G401.6 (cell line): Measurements from ENCODE around the gene S100A4.
A peak's percentile ranks its signal among the peaks of the same experiment; 100 is the strongest.
"Not testable (repeated sequence)": the region's sequence is repeated elsewhere in the genome, so short reads cannot be mapped to it uniquely, and the experiment has no call there.

Experiments
- FAIRE-seq: peaks from 2 replicates; lab custom pipeline; 2012; peaks lifted over from hg19 to GRCh38; lab: Jason Lieb, UNC

S100A4 gene

DNA sequence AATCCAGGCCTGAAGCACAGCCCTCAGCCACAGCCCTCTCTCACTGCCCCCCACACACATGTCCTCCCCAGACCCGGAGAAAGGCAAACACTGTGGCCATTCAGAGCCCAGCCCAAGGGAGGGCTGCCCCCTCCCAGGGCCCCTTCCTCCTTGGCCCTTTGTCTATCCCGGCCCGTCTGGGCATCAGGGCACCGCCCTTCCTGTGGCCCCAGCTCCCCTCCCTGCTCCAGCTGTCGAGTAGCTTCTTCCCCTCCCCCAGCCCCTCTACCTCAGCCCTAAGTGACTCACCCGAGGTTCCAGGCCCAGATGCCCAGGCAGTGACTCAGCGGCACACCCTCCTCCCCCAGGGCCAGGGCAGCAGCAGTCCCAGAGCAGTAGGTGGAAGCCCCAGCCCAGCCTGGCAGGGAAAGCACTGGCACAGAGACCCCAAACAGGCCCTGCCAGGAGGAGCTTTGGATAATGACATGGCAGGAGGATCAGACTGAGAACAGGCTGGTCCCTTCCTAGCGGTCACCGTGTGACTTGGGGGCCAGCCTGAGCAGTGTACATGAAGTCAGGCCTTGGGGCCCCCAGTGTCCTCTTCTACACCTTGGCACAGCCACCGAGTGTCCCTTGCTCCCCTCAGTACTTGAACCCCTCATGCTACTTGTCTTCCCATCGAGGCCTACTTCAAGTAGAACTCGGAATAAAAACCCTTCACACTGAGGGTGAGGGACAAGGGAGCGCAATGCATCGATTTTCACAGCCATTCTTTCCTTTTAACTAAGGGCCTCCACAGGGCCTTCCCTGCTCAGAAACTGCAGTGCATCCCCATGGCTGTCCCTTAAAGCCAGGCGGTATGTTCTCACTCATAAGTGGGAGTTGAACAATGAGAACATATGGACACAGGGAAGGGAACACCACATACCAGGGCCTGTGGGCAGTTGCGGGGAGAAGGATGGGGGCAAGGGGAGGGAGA, 21.1 kb upstream of the S100A4 start:
- peak; percentile 87 for FAIRE-seq

DNA sequence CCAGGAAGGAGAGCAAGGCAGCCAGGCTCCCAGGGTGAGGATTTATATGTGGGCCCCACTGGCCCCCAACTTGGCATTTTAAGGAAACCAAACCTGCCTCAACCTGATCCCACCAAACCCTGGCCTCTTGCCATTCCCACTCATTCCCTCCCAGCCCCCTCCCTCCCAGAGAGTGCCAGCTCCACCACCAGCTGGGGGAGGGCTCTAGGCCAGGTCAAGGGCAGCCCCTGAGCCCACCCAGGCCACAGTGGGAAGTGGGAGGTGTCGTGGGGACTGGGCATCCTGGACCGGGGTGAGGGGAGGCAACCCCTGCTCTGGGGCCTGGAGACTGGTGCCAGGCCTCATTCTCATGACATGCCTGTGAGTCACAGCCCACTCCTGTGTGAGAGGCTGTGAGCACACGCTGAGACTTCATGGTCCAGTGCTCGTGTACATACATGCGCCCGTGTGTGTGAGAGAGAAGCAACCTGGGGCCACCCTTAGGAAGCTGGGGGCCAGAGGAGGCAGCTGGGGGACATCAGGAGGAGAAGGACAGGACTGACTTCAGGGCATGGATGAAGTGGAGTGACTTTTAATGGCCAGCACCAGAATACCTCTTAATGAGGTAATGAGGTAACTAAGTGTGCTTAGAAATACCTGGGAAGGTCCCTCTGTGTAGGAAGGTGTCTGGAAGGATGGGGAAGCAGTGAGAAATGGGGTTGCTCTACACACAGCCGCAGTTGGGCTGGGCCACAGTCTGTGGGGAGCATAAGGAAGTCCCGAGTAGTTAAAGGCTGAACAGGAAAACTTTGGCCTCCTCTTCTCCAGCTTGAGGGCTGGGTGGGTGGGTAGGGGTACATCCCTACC, 20.1 kb upstream of the S100A4 start, which contains the start of gene S100A2:
TSS of gene S100A2 (minus strand) at position 316 of the 846 bp plus-strand sequence. CDS start 1,967 bp downstream, outside the sequence.
- no peak for FAIRE-seq

- no peak for FAIRE-seq
These were observed 18.4 kb upstream of the S100A4 start for GRCh38 chr1:153563991-153564390.

DNA sequence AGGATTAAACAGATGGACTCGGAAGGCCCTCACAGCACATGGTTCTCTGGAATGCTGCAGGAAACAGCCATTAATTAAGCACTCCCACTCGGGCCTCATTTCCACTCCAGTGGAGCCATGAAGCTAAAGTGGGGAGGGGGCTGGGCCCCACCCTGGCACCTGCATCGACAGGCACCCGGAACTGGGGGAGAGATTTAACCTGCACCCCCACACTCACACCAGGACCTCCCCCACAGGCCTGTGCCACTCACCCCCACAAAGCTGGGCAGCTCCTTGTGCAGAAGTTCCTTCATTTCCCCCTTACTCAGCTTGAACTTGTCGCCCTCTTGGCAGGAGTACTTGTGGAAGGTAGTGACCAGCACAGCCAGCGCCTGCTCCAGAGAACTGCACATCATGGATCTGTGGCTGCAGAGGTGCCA, 17.9 kb upstream of the S100A4 start:
- FAIRE-seq: no peak

- not testable (repeated sequence) for FAIRE-seq
These were observed 16.4 kb upstream of the S100A4 start for GRCh38 chr1:153562021-153562420.

DNA sequence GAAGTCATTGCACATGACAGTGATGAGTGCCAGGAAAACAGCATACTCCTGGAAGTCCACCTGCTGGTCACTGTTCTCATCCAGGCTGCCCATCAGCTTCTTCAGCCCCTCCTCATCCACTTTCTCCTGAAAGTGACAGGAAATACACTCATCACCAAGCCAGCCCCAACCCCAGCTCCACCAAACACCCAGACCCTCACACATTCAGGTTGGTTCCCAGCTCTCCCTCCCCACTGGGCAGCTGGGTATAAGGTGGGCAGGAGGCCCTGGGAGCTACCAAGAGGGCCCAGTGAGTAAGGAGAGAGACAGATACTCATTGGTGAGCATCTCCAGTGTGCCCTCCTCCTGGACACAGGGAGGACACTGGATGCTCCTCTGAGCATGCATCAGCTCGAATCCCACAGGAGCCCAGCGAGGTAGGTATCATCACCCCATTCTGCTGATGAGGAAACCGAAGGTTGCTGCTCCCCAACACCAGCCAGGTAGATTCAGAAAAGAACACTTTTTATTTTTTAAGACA, 15.9 kb upstream of the S100A4 start:
- FAIRE-seq: no peak

- no peak for FAIRE-seq
These were observed 15.3 kb upstream of the S100A4 start for GRCh38 chr1:153560771-153561465.

DNA sequence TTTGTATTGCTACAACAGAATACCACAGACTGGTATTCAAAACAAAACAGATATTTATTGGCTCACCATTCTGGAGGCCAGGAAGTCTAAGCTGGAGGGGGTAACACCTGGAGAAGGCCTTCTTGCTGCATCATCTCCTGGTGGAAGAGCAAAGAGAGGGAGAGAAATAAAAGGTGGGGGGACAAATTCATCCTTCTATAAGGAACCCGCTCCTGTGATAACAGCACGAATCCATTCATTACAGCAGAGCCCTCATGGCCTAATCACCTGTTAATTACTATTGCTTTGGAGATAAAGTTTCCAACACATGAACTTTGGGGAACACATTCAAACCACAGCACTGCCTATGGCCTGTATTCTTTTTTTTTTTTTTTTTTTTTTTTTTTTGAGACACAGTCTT, 14.6 kb upstream of the S100A4 start:
- no peak for FAIRE-seq

- FAIRE-seq: no peak
These were observed 12.3 kb upstream of the S100A4 start for GRCh38 chr1:153557877-153558276.

DNA sequence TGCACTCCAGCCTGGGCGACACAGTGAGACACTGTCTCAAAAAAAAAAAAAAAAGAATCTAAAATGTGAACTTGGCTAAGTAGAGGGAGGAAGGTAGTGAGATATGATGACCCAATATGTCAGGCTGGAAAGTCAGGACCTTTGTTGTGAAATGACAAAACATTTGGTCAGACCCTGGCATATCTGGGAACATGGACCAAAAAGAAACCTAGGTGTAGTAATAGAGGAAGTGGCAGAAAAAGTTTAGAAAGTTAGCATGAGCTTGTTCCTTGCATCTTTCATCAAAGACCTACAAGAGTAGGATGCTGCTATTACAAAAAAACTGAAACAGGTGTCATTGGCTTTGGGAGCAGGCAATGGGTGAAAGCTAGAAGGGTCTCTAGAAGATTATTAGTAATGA, 10.7 kb upstream of the S100A4 start:
- FAIRE-seq: no peak

GRCh38 chr1:153553830-153554541, 8.4 kb upstream of the S100A4 start:
- FAIRE-seq: no peak

DNA sequence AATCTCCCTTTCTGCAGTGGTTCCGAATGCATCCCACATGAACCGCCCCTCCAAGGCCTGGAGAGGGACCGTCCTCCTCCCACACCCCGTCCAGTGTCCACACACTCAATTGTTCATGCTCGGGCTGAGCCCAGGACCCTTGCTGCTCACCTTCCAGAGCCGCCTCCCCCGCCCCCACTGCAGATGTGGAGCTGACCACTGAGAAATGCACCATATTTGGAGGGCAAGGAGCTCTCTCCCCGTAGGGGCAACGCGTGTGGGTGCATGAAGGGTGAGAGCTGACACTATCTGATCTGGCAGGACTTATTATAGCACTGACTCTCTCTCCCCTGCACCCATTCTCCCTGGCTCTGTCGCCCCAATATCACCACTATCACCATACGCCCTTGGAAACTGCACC, 7.5 kb upstream of the S100A4 start:
- no peak for FAIRE-seq

DNA sequence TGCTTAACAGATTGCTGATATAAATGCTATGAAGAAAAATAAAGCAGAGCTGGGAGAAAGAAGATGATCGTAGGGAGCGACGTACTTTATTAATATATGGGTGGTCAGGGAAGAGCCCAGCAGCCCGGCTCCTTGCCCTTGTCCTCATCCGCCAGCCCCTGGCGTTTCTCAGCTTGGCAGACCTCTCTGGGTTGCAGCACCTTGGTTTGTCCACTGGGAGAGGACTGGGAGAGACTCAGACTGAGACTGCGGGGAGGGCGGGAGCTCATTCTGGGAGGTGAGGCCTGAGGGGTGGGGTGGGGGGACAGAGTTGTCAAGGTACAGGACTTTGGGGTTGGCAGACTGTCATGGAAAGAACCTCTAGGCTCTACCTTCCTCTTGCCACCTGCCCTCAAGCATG, 6.7 kb upstream of the S100A4 start:
- no peak for FAIRE-seq

- no peak for FAIRE-seq
These were observed 5.4 kb upstream of the S100A4 start for GRCh38 chr1:153550827-153551500.

DNA sequence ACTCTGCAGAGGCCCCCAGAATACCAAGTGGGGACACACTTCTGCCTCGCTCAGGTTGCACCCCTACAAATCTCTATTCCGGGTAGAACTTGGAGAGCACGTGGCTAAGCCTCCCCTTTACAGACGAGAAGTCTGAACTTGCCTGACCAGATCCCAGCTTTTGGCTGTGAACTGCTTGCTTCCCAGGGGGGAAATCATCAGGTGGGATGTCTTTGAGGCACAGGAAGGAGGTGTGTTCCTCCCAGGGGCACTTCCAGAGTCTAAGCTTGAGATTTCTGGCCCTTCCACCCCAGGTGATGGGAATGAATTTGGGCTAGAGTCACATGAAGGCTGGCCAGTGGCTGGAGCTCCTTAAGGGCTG, 4.8 kb upstream of the S100A4 start:
- FAIRE-seq: no peak

DNA sequence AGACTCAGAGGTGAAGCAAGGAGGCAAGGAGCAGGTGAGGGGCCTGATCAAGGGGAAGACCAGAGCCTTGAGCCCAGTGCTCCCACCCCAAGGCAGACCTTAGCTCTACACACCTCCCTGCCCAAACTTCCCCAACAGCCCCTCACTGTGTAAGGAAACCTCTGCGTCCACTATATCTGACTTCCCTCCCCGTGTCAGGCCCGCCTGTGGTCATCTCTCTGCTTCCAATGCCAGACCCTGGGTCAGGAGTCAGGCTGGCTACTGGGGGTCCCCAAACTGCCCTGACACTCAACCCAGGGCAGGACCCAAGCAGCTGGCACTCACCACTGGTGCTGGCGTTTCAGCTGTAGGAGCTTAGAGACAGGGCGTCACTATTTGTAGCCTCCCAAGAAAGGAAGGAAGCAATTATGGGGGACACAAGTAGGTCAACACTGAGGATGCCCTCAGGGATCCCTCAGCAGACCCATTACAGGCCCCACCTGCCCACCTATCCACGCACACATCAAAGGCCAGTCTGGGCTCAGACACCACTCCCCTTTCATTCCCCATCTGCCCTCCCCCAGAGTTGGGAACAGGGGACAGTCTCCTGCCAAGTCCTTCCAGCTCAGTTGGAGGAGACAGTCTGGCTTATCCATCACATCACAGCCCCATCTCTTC, 4.3 kb upstream of the S100A4 start:
- FAIRE-seq: no peak

DNA sequence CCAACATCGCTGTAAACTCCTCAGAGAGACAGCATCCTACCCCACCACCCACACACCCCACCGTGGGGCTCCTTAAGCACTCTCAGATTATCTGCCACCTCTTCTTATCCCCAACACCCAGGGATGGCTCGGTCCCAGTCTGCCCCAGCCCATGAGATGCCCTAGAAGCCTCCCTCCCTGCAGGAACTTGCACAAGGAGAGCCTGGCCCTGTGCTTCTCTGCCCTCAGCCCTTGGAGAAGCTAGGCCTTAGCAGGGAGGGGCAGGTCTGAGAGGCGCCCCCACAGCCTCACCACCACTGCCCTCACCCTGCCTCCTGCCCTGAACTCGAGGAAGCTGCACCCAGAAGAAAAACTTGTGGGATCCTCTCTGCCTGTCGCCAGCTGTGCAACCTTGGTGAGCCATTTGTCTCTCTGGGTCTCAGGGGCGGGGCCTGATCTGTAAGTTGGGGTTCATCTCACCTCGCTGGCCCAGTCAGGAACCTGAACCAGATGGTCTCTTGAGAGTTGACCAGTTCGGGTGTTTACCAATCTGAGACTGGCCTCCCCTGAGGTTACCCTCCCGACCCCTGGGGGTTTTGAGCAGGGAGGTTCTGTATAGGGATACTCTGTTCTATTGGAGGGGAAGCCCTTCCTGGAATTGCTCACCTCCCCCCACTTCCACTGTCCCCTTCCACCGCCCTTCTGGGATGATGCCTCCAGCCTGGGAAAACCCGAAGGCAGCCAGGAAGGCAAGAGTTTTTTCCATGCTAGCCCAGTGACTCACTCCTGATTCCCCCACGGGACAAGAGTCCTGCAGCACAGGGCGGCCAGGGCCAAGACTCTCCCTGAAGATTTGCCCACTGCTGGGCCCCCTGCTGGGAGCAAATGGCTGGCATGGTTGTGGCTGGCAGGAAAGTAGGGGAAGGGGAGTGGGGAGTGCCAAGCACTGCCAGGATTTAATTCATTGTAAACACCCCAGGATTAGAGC, 3.4 kb upstream of the S100A4 start, which contains the start of gene S100A3:
TSS of gene S100A3 (minus strand) at position 537 of the 967 bp plus-strand sequence. CDS start 773 bp downstream, outside the sequence.
- no peak for FAIRE-seq

DNA sequence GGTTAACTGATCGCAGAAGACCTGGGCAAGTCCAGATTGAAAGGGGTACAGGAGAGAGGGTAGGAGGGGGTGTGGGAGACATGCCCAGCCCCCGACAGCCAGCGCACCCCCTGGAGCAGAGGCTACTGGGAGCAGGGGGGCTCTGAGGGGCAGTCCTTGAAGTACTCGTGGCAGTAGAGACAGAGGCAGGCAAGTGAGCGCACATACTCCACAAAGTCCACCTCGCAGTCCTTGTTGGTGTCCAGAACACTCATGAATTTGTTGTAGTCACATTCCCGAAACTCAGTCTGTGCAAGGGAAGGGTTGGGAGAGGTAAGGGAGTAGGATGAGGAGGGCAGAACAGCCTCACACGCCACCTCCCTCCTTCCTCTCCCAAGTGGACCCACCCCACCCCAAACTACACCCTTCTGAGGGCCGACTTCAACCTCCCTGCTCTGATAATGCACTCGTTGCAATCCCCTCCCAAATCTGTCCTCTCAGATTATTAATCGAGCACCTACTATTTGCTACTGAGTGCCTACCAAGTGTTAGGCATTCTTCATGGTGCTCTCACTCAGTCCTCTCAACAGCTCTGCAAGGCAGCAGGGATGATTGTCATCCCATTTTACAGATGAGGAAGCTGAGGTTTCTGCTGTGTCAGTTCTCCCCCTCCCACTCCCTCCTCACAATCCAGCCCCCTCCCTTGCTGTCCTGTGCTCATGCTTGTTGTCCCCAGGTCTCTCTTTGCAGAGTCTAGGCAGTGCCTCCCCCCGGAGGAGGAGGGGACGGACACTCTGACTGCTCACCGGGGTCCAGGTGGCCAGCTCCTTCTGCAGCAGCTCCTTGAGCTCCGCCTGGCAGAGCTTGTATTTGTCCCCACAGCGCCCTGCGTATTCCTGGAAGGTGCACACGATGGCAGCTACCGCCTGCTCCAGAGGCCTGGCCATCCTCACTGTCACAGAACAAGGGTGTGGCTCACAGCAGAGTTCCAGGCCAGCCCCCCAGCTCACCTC, 2.2 kb upstream of the S100A4 start:
- no peak for FAIRE-seq
